ENCODE measurements around the gene LIN7C.
"Not testable (repeated sequence)": the region's sequence is repeated elsewhere in the genome, so short reads cannot be mapped to it uniquely, and the experiment has no call there.

Gene LIN7C

DNA sequence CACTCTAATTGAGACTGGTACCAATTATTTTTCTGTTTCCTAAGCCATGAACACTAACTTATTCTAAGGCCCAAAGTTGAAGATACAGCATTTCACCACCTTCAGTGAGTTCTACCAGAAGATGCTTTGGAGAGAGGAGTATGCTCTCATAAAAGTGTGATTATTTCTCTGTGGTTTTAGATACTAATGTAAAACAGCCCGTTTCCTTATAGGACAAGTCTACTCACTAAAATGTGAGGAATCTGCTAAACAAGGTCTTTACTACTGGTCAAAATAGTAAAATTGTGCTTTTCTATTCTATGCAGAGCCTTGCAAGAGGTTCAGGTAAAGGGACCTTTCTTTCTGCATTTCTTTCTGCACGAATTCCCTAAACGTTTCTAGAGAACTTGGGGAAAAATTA lies 36.4 kb downstream of the LIN7C start:
- no peak for DNase-seq (ENCODE audit: low read depth in 2 of 2)

DNA sequence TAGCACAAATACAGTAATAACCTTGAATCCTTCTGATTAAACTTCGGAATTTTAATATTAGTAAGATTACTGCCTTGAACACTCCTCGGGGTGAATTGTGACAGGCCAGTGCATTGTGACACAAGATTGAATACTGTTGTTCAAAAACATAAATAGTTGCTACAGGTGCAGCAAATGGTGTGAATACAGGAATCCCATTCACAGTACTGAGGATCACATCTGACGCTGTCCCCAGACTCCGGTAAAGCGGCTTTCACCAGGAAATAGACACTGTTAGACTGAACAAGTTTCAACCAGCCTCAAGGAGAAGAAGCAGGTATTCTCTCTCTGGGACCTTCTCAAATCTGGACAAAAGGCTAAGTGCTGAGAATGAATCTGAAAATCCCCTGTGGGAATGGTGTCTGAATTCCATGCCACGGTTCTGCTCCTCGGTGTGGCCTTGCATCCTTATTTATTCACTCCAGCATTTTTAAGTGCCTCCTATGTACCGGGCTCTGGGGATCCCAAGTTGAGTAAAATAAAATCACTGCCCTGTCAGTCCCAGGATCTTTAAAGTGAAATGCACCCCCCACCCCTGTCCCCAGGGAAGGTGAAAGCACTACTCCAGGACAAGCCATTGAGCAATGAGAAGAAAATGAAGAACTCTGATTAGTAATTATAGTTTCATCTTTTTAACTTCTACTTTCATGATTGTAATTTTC lies 37.4 kb downstream of the LIN7C start:
- no peak for DNase-seq (ENCODE audit: low read depth in 2 of 2)

DNA sequence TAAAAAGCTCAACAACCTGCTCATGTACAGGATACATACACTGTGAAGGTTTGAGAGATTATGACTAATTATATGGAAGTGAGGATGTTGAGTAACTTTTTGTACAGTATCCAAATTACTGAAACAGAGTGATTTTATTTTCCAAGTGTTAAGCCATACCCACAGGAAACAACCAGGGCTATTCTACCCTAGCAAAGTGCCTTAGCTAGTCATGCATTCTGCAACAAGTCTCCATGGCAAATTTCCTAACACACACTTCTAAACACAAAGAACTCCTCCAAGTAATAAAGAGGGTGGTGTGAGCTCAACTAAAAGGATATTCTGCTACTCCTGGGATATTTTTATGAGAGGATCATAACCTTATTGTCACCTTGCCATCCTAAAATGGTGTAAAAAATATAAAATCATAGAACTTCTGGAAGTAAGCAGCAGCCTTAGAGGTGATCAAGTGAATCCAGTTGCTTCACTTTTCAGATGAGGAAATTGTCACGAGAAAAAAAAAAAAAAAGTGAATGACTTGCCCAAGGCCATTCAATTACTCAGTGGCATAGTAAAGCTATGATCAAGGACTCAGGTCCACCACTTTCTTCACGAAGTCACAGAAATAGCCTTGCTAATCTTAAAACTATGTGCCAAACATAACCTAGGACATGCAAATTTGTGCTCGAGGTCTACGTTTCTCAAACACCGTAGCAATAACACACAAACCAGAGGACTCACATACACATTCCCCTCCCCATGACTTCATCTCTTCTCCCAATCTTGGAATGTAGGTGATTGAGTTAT lies 38.2 kb downstream of the LIN7C start:
- DNase-seq (ENCODE audit: low read depth in 2 of 2) = no peak

DNA sequence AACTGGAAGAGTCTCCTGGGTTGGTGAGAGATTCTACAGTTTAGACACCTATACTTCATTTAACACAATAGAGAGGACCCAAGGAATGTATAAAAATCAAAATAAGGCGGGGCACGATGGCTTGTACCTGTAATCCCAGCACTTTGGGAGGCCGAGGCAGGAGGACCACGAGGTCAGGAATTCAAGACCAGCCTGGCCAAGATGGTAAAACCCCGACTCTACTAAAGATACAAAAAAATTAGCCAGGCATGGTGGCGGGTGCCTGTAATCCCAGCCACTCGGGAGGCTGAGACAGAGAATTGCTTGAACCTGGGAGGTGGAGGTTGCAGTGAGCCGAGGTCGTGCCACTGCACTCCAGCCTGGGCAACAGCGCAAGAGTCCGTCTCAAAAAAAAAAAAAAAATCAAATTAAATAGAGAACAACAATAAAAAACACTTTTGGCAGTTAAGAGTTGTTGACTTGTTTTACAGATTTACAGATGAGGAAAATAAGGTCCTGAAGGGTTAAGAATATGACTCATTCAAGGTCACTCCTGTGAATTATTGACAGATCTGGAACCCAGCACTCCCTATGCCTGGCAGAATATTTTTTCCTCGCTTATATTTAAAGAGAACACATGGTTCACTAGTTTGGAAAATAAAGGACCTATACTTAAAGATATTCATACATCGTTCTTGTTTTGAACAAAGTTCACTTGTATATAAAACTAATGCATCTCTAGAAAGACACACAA lies 39.2 kb downstream of the LIN7C start:
- no peak for DNase-seq (ENCODE audit: low read depth in 2 of 2)

DNA sequence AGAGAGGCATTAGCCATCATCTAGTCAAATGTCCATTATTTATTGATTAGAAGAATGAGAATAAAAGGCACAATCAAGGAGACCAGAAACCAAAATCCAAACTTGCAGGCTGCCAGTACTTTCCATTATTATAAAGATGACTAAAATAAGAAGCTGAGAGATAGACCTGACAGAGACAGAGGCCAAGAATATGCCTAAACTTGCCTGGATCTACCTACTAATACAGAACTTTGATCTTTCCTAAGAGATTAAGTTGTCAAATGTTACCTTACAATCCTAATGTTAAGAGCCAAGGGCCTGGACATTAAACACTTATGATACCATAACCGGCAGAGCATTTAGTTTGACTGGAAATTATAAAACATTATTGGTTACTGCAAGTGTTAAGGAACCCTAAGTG lies 40.2 kb downstream of the LIN7C start:
- DNase-seq (ENCODE audit: low read depth in 2 of 2) = no peak

DNA sequence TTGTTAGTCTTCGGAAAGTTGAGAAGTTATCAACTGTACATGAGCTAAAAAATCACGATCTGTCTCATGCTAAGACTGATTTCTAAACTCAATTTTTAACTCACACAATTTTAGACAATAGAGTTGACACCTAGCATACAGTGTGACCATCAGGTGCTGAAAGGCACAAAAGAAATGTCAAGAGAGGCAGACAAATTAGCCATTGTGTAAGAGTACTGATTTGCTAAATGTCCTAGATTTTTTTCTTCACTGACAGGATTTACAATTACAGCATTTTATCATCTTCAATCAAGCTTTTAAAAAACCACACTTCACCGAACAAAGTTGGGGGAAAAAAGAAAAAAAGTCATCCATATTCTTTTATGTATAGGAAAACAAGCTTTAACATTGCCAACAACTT lies 40.9 kb downstream of the LIN7C start:
- no peak for DNase-seq (ENCODE audit: low read depth in 2 of 2)

DNA sequence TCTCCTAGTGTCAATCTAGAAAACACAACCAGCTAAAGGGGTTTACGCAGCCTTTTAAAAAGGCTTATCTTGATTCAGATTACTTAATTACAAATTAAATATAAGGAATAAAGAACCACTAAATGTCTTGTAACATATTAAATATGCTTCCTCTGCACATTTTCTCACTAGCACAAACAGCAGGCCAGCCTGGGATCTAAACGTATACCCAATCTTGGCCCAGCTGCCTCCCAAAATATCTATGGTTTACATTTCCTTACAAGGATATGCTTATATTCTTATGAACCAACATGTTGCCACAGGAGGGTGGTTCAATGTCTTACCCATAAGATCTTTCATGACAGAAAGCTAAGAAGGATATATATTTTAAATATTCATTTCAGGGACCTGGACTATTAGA lies 41.7 kb downstream of the LIN7C start:
- no peak for DNase-seq (ENCODE audit: low read depth in 2 of 2)

DNA sequence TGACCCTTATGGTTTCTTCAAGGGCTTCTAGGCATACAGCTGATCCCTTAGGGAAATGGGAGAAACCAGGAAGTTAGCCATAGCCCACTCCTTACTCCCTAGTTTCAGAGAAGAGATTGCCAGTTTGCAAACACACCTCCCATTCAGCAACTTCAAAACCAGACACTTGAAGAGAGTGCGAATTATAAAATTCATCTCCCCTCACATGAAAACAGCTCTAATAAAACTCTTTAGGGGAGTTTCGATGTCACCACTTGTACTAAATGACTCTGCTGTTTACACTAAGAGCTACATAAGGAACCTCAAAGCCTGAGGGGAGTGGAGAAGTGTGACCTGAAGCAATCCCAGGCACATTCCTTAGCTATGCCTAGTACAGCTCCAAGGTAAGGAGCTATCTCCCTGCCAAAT lies 42.3 kb downstream of the LIN7C start:
- no peak for DNase-seq (ENCODE audit: low read depth in 2 of 2)

DNA sequence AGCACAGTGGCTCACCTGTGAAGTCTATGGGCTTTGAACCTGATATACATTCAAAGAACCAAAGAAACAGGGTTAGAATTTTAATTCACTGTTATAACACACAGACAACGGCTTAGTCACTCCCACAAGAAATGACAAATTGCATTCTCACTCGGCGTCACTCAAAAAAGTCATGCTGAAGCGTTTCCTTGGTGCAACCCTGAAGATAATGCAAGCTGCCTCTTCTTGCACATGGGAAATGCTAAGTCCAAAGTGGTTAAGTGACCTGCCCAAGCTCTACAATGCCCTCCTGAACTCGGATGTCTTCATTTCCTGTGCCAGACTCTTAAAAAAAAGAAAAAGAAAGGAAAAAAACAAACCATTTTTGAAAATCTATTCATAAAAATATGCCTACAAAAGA lies 44.0 kb downstream of the LIN7C start:
- DNase-seq (ENCODE audit: low read depth in 2 of 2) = no peak

DNA sequence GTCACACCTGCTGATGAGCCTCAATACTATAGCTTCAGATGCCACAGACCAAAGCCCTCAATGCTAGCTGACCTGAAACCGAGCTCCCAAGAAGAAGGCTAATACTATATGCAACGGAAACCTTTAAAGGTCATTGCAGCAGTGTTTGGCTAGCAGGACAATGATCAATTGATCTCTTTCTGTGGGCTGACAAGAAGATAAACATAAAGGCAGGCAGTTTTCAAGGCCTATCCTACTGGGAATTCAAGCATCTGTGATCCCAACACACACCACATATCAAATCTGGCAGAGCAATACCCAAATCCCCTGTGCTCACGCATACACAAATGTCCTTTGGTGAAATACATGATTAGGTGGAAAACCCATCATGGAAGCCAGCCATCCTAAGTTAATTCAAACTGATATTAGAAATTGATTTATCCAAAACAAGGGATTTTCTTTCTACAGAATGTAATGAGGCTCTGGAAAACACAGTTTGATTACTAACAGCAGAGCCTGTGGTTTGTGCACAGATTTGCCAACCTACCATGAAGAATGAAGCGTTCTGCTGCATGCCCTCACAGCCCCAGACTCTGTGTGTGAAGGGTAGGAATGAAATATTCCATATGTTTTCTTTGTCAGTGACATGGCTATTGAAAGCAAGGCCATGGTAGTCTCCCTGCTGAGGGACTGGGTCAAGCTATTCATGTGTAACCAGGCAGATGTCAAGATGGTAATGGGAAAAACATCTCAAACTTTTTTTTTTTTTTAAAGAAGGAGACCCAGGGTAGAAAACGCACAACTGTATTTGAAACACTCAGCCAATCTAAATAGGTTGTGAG lies 46.2 kb downstream of the LIN7C start:
- DNase-seq (ENCODE audit: low read depth in 2 of 2) = no peak

DNA sequence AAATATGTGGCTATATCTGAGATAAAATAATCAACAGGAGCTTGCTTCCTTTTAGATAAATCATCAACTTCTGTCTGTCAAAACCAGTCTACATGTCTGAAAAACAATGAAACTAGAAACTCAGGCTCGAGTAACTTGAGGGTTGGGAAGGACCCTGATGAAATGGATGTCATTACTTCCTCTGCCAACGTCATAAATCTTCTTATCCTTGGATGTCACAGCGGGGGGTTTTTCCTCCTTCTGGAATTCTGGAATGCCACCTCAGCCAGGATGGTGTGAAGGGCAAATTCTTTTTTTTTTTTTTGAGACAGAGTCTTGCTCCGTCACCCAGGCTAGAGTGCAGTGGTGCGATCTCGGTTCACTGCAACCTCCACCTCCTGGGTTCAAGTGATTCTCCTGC lies 47.4 kb downstream of the LIN7C start:
- no peak for DNase-seq (ENCODE audit: low read depth in 2 of 2)

DNA sequence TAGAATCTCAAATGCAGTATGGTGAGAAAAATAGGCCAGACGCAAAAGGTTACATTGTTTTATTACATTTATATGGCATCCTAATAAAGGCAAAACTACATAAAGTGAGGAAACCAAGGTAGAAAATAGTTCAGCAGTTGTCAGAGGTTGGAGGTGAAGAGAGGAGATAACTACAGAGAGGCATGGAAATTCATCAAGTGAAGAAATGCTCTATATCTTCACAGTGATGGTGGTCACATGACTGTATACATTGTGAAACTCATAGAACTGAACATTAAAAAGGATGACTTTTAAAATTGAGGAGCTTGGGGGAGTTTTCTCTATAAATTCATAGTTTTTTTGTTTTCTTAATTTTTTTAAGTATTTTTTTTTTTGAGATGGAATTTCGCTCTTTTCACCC lies 48.4 kb downstream of the LIN7C start:
- DNase-seq (ENCODE audit: low read depth in 2 of 2) = no peak

DNA sequence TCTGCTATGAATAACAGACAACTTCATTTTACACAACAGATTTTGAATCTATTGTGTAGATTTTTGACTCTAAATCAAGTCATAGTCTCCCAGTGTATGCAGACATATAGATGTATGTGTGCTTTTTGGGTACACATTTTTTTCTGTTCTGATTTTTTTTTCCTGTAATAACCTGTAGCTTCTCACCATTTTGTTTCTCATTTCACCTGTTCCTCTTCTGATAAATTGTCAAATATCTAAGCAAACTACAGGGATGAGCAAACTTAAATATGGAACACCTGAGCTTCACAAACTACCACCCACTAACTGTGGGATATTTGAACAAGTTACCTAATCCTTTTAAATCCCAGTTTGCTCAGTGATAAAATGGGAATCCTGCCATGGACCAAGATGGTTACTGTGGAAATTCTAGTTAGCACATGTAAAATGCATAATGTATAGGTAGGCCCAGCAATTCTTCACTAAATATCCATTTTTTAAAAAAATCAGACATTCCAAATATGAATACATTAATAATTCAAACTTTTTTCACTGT lies 49.7 kb downstream of the LIN7C start:
- no peak for DNase-seq (ENCODE audit: low read depth in 2 of 2)

DNA sequence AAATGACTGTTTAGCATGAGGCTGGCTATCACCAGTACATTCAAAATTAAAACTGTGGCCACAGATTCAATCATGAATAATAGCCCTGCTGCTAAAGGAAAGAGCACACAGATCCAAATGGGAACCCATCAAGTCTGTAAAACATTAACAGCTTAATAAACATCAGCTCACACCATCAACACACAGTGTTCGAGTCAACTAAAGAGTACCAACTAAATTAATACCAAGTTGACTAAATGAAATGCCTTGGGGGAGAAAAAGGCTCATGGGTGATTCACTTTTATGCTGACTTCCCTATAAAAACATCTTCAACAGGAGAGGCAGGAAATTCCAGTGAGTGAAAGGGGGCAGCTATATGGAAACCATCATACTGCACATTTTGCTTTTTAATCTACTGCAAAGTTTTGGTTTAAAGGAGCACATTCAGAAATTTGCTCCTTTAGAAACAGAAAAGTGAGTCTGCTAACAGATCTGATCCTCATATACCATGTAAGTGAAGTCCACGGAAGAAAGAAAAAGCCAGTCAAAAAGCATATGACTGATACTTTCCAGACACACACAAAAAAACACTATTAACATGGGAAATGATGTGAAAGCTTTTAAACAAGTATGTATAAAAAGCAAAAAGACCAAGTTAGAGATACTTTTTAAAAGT lies 50.3 kb downstream of the LIN7C start:
- no peak for DNase-seq (ENCODE audit: low read depth in 2 of 2)

DNA sequence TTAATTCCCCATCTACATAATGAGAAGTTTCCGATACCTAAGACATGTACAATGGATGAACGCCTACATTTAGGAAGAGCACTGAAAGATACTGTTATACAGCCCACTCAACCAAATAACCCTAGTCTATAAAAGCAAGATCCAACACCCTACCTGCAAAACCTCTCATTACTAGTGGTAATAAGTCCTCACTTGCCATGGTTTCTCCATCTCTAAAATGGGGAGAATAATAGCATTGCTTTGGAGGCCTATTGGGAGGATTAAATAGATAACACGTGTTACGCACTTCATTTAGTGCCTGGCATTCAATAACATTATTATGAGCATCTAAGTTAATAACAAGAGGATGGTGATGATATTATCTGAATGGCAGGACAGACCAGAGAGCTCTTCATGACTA lies 50.9 kb downstream of the LIN7C start:
- no peak for DNase-seq (ENCODE audit: low read depth in 2 of 2)

DNA sequence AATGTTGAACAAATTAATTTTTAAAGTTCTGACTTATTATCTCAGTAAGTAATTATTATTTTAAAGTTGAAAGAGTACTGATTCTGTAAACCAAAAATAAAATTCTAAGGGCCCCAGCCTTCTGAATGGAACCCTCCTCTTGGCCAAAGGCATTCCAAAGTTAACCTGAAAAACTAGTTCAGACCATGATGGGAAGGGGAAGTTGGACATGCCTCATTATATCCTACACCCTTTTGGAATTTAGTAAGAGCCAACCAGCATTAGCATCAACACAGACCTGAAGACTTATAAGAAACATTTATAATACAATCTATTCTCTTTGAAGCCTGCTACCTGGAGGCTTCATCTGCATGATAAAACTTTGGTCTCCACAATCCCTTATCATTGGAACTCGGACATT lies 52.9 kb downstream of the LIN7C start:
- no peak for DNase-seq (ENCODE audit: low read depth in 2 of 2)

DNA sequence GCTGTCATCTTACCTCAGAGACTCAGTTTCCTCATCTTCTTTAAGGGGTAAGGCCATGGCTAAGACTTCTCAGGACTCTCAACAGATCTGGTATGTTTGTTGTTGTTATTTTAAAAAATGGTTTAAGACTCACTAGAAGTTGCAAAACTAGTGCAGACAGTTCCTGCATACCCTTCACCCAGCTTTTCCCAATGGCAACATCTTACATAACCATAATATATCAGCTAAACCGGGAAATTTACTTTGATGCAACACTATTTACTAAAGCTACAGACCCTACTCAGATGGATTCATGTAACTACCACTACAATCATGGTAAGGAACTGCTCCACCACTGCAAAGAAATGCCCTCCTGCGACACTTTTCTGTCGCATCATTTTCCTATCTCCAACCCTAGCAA lies 54.4 kb downstream of the LIN7C start:
- no peak for DNase-seq (ENCODE audit: low read depth in 2 of 2)

DNA sequence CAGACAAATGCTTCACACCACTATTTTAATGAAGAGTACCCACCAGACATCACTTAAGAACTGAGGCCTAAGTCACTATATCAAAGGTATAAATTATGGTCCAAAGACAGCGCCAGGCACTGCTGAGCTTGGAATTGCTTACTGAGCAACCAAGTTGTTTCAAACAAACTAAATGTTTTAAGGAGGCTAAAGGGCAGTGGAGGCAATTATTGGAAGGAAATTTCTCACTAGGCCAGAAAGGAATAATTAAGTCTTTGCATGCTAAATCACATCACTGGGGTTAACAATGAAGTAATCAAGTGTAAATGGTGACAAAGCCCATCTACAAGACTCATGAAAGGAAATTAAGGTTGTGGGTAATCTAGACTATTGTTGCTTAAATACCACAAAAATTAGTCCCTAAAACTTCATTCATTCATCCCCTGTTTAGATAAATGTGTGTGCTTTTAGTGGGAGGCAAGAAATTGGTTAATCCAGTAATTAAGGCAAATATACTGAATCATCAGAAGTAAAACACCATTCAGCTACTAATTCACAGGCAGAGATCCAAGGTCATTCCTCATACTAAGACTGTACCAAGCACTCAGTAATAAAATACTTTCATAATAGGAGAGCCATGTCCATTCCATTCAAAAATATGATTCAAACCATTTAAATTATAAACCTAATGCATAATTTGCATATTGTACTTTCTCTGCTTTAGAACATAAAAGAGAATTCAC lies 55.2 kb downstream of the LIN7C start:
- no peak for DNase-seq (ENCODE audit: low read depth in 2 of 2)

DNA sequence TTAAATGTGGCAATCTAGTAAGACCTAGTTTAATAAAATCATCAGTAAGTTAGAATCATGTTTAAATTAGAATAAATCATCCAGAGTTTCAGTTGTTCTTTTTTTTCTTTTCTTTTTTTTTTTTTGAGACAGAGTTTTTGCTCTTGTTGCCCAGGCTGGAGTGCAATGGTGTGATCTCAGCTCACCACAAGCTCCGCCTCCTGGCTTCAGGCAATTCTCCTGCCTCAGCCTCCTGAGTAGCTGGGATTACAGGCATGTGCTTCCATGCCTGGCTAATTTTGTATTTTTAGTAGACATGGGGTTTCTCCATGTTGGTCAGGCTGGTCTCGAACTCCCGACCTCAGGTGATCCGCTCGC lies 58.4 kb downstream of the LIN7C start:
- not testable (repeated sequence) for DNase-seq (ENCODE audit: low read depth in 2 of 2)

DNA sequence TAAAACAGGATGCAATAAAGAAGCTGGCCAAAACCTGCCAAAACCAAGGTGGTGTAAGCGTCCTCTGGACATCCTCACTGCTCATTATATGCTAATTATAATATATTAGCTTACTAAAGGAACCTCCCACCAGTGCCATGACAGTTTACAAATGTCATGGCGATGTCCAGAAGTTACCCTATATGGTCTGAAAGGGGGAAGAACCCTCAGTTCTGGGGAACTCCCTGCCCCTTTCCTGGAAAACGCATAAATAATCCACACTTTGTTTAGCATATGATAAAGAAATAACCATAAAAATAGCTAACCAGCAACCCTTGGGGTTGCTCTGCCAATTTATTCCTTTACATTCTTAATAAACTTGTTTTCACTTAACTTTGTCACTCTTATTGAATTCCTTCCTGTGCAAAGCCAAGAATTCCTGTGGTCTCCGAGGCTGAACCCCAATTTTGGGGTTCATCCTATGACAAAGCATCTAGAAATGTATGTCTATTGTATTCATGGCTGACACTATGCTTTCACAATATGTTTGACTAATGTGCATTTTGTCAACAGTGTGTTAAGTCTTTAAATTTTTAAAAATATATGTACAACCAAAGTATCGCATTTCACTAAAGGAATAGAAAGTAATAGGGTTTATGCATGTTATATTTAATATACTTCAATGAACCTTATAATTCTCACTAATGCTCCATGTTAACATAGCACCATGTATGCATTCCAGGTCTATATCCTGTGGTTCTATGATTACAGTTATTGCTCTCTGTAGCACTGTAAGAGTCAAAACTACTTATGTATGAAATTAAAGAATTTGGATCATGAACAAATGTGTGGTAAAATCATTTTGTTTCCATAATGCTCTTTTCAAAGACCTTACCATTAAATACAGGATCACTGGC lies 59.0 kb downstream of the LIN7C start:
- no peak for DNase-seq (ENCODE audit: low read depth in 2 of 2)

Measured in activated CD4-positive, alpha-beta T cell treated with anti-CD3 and anti-CD28 coated beads for 24 hours (primary cell).